Activated T-cell treated with anti-CD3 and anti-CD28 coated beads, Interleukin-2, amount 50 U/mL, for 72 hours (primary cell): ENCODE data around the gene KNTC1. TPM values are rescaled to one million over a fixed set of nuclear protein-coding genes. Genes with fewer than 3 reads are reported as not detected.
"Not testable (repeated sequence)": the region's sequence is repeated elsewhere in the genome, so short reads cannot be mapped to it uniquely, and the experiment has no call there.

Experiments
- ATAC-seq, 2 donors: fragments of 150-1000 bp; cut with Tn5 transposase; replicated peaks in 1 of 2; 2 replicates each; pipeline ENCODE4 v1.10.0; 2021; ENCODE audit warnings: moderate library complexity in 2 of 2, mild to moderate bottlenecking in 1 of 2
- DNase-seq, 2 donors: peaks; one replicate each; pipeline ENCODE4 v3.0.0; 2021 to 2022; ENCODE audit warnings: mixed read lengths in 1 of 2
- H3K27ac Mint-ChIP-seq: one replicate; pipeline ENCODE4 v1.8.0; 2022; ENCODE audit warnings: mild to moderate bottlenecking, moderate library complexity, mixed read lengths
- H3K27me3 Mint-ChIP-seq: one replicate; pipeline ENCODE4 v1.8.0; 2022; ENCODE audit warnings: low read depth, mixed read lengths
- H3K36me3 Mint-ChIP-seq, 2 donors: one replicate each; pipeline ENCODE4 v1.8.0; 2022; ENCODE audit warnings: mixed read lengths in 2 of 2, mild to moderate bottlenecking in 1 of 2; ENCODE audit not compliant: insufficient read depth in 2 of 2
- H3K4me1 Mint-ChIP-seq: one replicate; pipeline ENCODE4 v1.8.0; 2022; ENCODE audit warnings: low read depth, mixed read lengths
- H3K4me3 Mint-ChIP-seq, 2 donors: one replicate each; pipeline ENCODE4 v1.8.0; 2022; ENCODE audit warnings: mild to moderate bottlenecking in 2 of 2, mixed read lengths in 2 of 2, moderate library complexity in 2 of 2
- H3K9me3 Mint-ChIP-seq, 2 donors: one replicate each; pipeline ENCODE4 v1.8.0; 2022; ENCODE audit warnings: mixed read lengths in 2 of 2
- total RNA-seq, 2 donors: library from RNA; stranded (reverse); gene quantifications; one replicate each; pipeline ENCODE4 v1.2.3, GENCODE V29; 2022

Gene KNTC1
- total RNA-seq, 2 donors from 2014 or later = 154 to 186 TPM

GRCh38 chr12:122591966-122592365, 64.9 kb downstream of the KNTC1 start:
- H3K27ac Mint-ChIP-seq, ATAC-seq, H3K9me3 Mint-ChIP-seq, H3K27me3 Mint-ChIP-seq, H3K4me3 Mint-ChIP-seq, DNase-seq: not testable (repeated sequence)
- Mint-ChIP-seq H3K4me1 (peaks cover 20% of the 10 kb centered on the region), H3K36me3 (peaks cover 9 to 35% of the 10 kb centered on the region in 2 donors)

GRCh38 chr12:122592543-122592942, 65.5 kb downstream of the KNTC1 start:
- not testable (repeated sequence) for H3K27ac Mint-ChIP-seq, H3K9me3 Mint-ChIP-seq, H3K4me3 Mint-ChIP-seq, ATAC-seq, DNase-seq, H3K27me3 Mint-ChIP-seq
- H3K4me1 Mint-ChIP-seq = peaks cover 20% of the 10 kb centered on the region
- peaks cover 9 to 36% of the 10 kb centered on the region in 2 donors for H3K36me3 Mint-ChIP-seq

DNA sequence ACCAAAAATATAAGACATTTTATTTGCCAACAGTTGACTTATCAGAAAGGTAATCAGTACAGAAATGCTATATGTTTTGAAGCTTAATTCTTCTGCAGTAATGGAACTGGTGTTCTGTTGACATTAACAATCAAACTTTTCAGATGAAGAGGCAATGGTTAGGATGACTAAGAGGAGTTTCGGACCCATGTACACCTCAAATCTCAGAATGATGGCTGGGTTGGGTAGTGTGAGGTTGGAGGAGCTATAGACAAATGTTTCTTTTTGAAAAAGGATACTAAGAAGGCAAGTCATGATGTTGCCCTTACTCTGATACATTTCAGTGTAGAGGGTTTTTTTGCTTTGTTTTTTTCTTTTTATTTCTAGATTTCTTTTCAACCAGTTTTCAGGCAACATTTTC, 66.9 kb downstream of the KNTC1 start:
- H3K36me3 Mint-ChIP-seq = peaks cover 9 to 35% of the 10 kb centered on the region in 2 donors
- peak overlapping the region; percentile 81 for H3K27ac Mint-ChIP-seq
- H3K4me3 Mint-ChIP-seq = peak overlapping the region in 1 of 2 donors; percentile 6
- peak; percentile 96 to 99 for ATAC-seq
- DNase-seq = peak; percentile 35 to 47
- no peaks in the 10 kb centered on the region for H3K27me3 Mint-ChIP-seq
- no peaks in the 10 kb centered on the region for H3K9me3 Mint-ChIP-seq
- H3K4me1 Mint-ChIP-seq = peaks cover 20% of the 10 kb centered on the region

DNA sequence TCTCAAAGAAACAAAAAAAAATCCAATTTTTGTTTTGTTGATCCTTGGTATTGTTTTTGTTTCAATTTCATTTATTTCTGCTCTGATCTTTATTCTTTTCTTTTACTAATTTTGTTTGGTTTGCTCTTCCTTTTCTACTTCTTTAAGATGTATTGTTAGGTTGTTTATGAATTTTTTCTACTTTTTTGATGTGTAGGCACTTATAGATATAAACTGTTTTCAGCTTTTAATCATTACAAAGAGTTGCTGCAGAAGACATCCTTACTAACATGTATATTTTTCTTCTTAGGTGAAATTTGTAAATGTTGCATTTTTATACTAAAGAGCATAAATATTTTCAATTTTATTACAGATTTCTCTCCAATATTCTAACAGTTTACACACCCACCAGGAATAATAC, 69.8 kb downstream of the KNTC1 start:
- peak overlapping the region; percentile 85 for H3K27ac Mint-ChIP-seq
- no peaks in the 10 kb centered on the region for H3K27me3 Mint-ChIP-seq
- peaks cover 20% of the 10 kb centered on the region for H3K4me1 Mint-ChIP-seq
- no peak overlapping the region for H3K4me3 Mint-ChIP-seq
- ATAC-seq (no peak), DNase-seq (no peak)
- peaks cover 7 to 28% of the 10 kb centered on the region in 2 donors for H3K36me3 Mint-ChIP-seq
- no peaks in the 10 kb centered on the region for H3K9me3 Mint-ChIP-seq

DNA sequence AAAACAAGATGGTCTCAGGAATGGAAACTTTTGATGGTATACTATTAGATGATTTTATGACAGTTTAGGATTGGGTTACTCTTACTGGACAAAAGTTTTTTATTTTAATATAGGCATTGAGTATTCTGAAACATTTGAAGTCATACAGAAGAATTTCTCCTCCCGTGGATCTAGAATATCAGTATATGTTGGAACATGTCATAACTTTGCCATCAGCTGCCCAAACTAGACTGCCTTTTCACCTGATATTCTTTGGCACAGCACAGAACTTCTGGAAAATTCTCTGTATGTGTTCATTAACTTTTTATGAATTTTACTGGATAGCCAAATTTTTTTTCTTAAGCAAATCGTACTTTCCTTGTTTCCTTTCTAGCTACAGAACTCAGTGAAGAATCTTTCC, 75.4 kb downstream of the KNTC1 start:
- H3K36me3 Mint-ChIP-seq = peaks cover 6 to 34% of the 10 kb centered on the region in 2 donors
- H3K27me3 Mint-ChIP-seq = no peaks in the 10 kb centered on the region
- ATAC-seq = no peak
- no peaks in the 10 kb centered on the region for H3K4me1 Mint-ChIP-seq
- no peaks in the 10 kb centered on the region for H3K9me3 Mint-ChIP-seq
- H3K4me3 Mint-ChIP-seq = no peak overlapping the region
- H3K27ac Mint-ChIP-seq = no peak overlapping the region
- no peak for DNase-seq

GRCh38 chr12:122604993-122605392, 77.9 kb downstream of the KNTC1 start:
- Mint-ChIP-seq H3K27me3 (no peaks in the 10 kb centered on the region), H3K4me1 (no peaks in the 10 kb centered on the region), H3K36me3 (peaks cover 6 to 30% of the 10 kb centered on the region in 2 donors), H3K9me3 (no peaks in the 10 kb centered on the region), H3K27ac (no peak overlapping the region), H3K4me3 (no peak overlapping the region)
- DNase-seq (no peak), ATAC-seq (no peak)

GRCh38 chr12:122609732-122610131, 82.7 kb downstream of the KNTC1 start:
- H3K4me1 Mint-ChIP-seq = no peaks in the 10 kb centered on the region
- H3K27me3 Mint-ChIP-seq = no peaks in the 10 kb centered on the region
- ATAC-seq (no peak), DNase-seq (no peak)
- H3K36me3 Mint-ChIP-seq = peaks cover 7 to 40% of the 10 kb centered on the region in 2 donors
- H3K4me3 Mint-ChIP-seq = no peak overlapping the region
- no peaks in the 10 kb centered on the region for H3K9me3 Mint-ChIP-seq
- no peak overlapping the region for H3K27ac Mint-ChIP-seq

DNA sequence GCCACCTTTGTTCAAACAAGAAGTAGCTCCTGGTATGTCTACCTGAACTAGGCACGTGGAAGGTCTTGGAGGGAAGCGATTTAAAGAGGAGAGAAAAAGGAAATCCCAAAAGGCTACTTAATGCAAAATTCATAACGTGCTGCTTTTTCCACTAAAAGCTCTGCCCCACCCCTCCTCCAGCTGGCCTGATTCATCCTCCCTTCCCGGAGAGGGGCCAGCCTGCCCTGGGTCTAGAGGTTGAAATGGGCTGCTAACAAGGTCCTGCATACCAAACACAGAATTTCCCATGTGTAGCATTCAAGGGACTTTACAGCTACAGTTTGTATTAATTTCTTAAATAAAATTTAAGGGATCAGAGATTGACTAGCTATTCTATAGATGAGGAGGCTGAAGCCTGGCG, 83.2 kb downstream of the KNTC1 start:
- Mint-ChIP-seq H3K27me3 (no peaks in the 10 kb centered on the region), H3K4me1 (no peaks in the 10 kb centered on the region), H3K9me3 (no peaks in the 10 kb centered on the region), H3K27ac (no peak overlapping the region), H3K36me3 (peaks cover 6 to 42% of the 10 kb centered on the region in 2 donors), H3K4me3 (no peak overlapping the region)
- DNase-seq (no peak), ATAC-seq (no peak)

GRCh38 chr12:122610911-122611310, 83.9 kb downstream of the KNTC1 start:
- Mint-ChIP-seq H3K4me1 (no peaks in the 10 kb centered on the region), H3K36me3 (peaks cover 6 to 44% of the 10 kb centered on the region in 2 donors), H3K27me3 (no peaks in the 10 kb centered on the region), H3K9me3 (no peaks in the 10 kb centered on the region), H3K4me3 (no peak overlapping the region), H3K27ac (no peak overlapping the region)
- no peak for ATAC-seq
- no peak for DNase-seq

DNA sequence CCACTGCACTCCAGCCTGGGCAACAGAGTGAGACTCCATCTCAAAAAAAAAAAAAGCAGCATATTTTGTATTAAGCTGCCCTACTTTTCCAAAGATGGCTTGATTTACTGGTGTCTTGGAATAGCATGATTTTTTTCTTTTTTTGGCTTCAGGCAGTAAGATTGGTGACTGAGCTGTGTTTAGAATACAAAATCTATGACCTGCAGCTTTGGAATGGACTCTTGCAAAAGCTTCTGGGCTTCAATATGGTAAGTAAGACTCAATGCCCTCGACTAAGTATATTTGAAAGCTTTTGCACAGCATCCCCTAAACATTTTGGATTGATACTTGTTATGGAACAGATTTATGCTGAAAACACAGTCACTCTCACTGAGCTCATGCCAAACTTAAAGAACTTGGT, 87.8 kb downstream of the KNTC1 start:
- peaks cover 6 to 62% of the 10 kb centered on the region in 2 donors for H3K36me3 Mint-ChIP-seq
- no peaks in the 10 kb centered on the region for H3K27me3 Mint-ChIP-seq

DNA sequence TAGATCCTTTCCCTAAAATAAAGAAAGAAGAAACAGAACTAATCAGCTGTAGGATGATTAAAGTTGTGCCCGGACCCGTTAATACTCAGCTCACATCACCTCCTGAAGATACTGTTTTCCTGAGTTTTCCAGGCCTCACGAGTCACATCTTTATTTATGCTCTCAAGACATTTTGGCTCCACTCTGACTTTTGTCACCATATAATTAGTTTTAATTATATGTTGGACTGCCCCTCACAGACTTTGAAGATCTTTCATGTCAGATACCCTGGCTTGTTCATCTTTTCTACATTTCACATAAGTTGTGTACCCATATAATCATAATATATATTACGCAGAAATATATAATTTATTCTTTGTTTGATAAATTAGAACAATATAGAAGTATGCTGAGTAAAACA, 88.7 kb downstream of the KNTC1 start:
- Mint-ChIP-seq H3K9me3 (no peaks in the 10 kb centered on the region), H3K27me3 (no peaks in the 10 kb centered on the region), H3K4me3 (no peak overlapping the region), H3K4me1 (no peaks in the 10 kb centered on the region), H3K27ac (no peak overlapping the region), H3K36me3 (peaks cover 8 to 64% of the 10 kb centered on the region in 2 donors)
- DNase-seq = no peak
- no peak for ATAC-seq

More for the DNA sequence above, 87.8 kb downstream of the KNTC1 start:
- no peaks in the 10 kb centered on the region for H3K9me3 Mint-ChIP-seq
- no peak for ATAC-seq
- no peak for DNase-seq
- H3K27ac Mint-ChIP-seq = no peak overlapping the region
- H3K4me1 Mint-ChIP-seq = no peaks in the 10 kb centered on the region
- no peak overlapping the region for H3K4me3 Mint-ChIP-seq

- Mint-ChIP-seq H3K4me1 (no peaks in the 10 kb centered on the region), H3K4me3 (no peak overlapping the region), H3K36me3 (peaks cover 0 to 6% of the 10 kb centered on the region in 2 donors), H3K27me3 (no peaks in the 10 kb centered on the region), H3K27ac (no peak overlapping the region), H3K9me3 (no peaks in the 10 kb centered on the region)
- DNase-seq (no peak), ATAC-seq (no peak)
Measured at GRCh38 chr12:122635471-122635870, 108.4 kb downstream of the KNTC1 start.

DNA sequence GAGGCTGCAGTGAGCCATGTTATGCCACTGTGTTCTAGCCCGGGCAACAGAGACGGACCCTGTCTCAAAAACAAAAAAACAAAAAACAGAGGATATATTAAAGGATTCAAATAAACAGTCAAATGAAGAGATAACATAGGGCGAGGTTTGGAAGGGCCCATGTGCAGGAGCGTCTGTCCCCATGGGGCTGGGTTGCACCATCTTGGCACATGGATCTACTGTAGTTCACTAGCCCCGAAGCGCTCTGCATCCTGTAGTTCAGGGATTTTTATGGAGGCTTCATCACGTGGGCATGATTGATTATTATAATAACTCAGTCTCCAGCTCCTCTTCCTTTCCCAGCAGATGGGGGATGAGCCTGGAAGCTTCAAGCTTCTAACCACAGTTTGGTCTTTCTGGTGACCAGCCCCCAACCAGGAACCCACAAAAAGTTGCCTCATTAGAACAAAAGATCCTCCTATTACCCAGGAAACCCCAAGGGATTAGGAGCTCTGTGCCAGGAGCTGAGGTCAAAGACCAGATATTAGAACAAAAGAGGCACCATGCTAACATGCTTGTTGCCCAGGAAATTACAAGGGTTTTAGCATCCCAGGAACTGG, 116.3 kb downstream of the KNTC1 start:
- no peak overlapping the region for H3K4me3 Mint-ChIP-seq
- no peak for ATAC-seq
- DNase-seq = no peak
- H3K9me3 Mint-ChIP-seq = peaks cover 0 to 6% of the 10 kb centered on the region in 2 donors
- H3K27ac Mint-ChIP-seq = no peak overlapping the region
- H3K36me3 Mint-ChIP-seq = peaks cover 0 to 9% of the 10 kb centered on the region in 2 donors
- H3K27me3 Mint-ChIP-seq = no peaks in the 10 kb centered on the region
- H3K4me1 Mint-ChIP-seq = peaks cover 25% of the 10 kb centered on the region
